Small intestine (tissue), 16 donors: ENCODE results near the gene CFAP92. TPM values are rescaled to one million over a fixed set of nuclear protein-coding genes. Genes with fewer than 3 reads are reported as not detected.

Source experiments
- DNase-seq, 2 donors: peaks; one replicate each; pipeline versions ENCODE4 v3.0.0 to v3.0.0-alpha.2; 2013
- FAIRE-seq: peaks from 2 replicates; lab custom pipeline; 2012; peaks lifted over from hg19 to GRCh38; lab: Jason Lieb, UNC
- H3K27ac ChIP-seq, 3 donors: one replicate each; pipeline ENCODE4 v1.5.1; 2013; ENCODE audit warnings: low read length in 2 of 3, mild to moderate bottlenecking in 2 of 3, control low read depth in 1 of 3, inconsistent platforms in 1 of 3, low read depth in 1 of 3, moderate library complexity in 1 of 3
- H3K27me3 ChIP-seq, 3 donors: one replicate each; pipeline ENCODE4 v1.6.1; 2013; ENCODE audit warnings: low read length in 3 of 3, inconsistent platforms in 1 of 3; ENCODE audit not compliant: control insufficient read depth in 3 of 3, insufficient read depth in 3 of 3
- H3K36me3 ChIP-seq, 3 donors: one replicate each; pipeline ENCODE4 v1.6.1; 2013; ENCODE audit warnings: low read length in 3 of 3, inconsistent platforms in 1 of 3, low read depth in 1 of 3, mild to moderate bottlenecking in 1 of 3, moderate library complexity in 1 of 3; ENCODE audit not compliant: control insufficient read depth in 3 of 3, insufficient read depth in 2 of 3
- H3K4me1 ChIP-seq, 3 donors: one replicate each; pipeline ENCODE4 v1.6.1; 2013; ENCODE audit warnings: low read length in 2 of 3, inconsistent platforms in 1 of 3, low read depth in 1 of 3, mild to moderate bottlenecking in 1 of 3, moderate library complexity in 1 of 3; ENCODE audit not compliant: control insufficient read depth in 3 of 3, insufficient read depth in 2 of 3
- H3K4me3 ChIP-seq, 3 donors: one replicate each; pipeline ENCODE4 v1.5.1; 2013; ENCODE audit warnings: low read length in 3 of 3, control low read depth in 1 of 3, inconsistent platforms in 1 of 3, low read depth in 1 of 3, mild to moderate bottlenecking in 1 of 3, moderate library complexity in 1 of 3
- H3K9me3 ChIP-seq, 2 donors: one replicate each; pipeline ENCODE4 v1.6.1; 2013; ENCODE audit warnings: low read depth in 1 of 2, low read length in 1 of 2; ENCODE audit not compliant: control insufficient read depth in 2 of 2, insufficient read depth in 1 of 2
- WGBS, 3 donors: extraction: QIAGEN DNeasy Blood & Tissue Kit; methylation state at CpG; one replicate each; pipeline ENCODE4 v1.1.7; 2013; 5-methylcytosine and 5-hydroxymethylcytosine counted together
- long read RNA-seq, 10 donors: transcript quantifications; one replicate each; lab custom pipeline, GENCODE V29; 2026
- polyA plus RNA-seq, 4 donors: library from polyadenylated mRNA; stranded (reverse) in 3 of 4; unstranded in 1 of 4; fragments of 200-250 nt in 3 of 4; fragments of 120-200 nt in 1 of 4; gene quantifications; one replicate each; pipeline versions ENCODE4 v1.2.1 to v1.2.3, GENCODE V29; 2013
- donor health status: healthy with polysubstance abuse.
- donor health status: control.
- donor health status: control.
- donor health status: Bipolar disorder and iron deficiency.
- donor health status: healthy.

CFAP92 gene, protein sequence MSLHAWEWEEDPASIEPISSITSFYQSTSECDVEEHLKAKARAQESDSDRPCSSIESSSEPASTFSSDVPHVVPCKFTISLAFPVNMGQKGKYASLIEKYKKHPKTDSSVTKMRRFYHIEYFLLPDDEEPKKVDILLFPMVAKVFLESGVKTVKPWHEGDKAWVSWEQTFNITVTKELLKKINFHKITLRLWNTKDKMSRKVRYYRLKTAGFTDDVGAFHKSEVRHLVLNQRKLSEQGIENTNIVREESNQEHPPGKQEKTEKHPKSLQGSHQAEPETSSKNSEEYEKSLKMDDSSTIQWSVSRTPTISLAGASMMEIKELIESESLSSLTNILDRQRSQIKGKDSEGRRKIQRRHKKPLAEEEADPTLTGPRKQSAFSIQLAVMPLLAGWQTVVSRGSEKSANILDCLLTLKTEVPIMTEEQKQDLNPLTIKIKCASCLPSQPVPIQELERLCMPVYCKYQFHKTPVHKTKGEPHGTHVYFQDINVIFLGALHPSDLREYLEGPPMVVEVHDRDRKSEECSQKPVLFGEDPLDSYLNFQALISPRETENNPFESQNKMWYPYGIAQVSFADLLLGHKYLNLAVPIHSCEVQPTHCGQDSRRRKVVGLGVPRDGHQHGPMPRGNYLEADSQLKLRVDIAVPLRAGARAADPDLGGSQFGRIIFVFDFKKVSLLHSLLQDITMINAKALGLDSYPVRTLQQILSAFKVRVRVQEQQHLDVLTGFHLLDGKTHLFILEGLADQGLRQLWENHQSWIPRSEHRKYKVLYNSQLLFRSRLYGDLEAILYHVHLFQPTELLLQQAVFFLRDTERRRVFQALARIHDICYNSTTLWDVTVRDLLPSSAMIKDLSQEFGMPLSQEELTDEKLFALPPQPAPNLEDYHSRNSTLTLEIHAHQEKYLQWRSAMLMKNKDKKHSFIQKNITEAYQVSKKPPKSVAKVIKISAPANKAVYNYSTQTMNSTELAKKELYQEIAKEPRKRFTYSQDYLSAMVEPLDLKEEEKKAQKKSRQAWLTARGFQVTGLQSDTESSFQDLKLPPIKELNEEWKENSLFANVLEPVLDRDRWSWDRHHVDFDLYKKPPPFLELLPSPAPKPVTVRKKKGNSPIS
- polyA plus RNA-seq: under 1 TPM in 2 of 4 donors, not detected in 2; 0.68 to 0.78 TPM
- long read RNA-seq, donor 1: 0 reads
- long read RNA-seq, donor 2: 0 reads
- long read RNA-seq, donor 3: 0 reads
- long read RNA-seq, donor 4: 0 reads
- long read RNA-seq, donor 5: 0 reads
- long read RNA-seq, donor 6, partial matches to known transcripts: 11 of 11 reads
- long read RNA-seq, donor 6, other reads (novel, unspliced or antisense): 0 of 11 reads
- long read RNA-seq, donor 7: 0 reads
- long read RNA-seq, donor 8: 0 reads
- long read RNA-seq, donor 9: 0 reads
- long read RNA-seq, donor 10: 0 reads

DNA sequence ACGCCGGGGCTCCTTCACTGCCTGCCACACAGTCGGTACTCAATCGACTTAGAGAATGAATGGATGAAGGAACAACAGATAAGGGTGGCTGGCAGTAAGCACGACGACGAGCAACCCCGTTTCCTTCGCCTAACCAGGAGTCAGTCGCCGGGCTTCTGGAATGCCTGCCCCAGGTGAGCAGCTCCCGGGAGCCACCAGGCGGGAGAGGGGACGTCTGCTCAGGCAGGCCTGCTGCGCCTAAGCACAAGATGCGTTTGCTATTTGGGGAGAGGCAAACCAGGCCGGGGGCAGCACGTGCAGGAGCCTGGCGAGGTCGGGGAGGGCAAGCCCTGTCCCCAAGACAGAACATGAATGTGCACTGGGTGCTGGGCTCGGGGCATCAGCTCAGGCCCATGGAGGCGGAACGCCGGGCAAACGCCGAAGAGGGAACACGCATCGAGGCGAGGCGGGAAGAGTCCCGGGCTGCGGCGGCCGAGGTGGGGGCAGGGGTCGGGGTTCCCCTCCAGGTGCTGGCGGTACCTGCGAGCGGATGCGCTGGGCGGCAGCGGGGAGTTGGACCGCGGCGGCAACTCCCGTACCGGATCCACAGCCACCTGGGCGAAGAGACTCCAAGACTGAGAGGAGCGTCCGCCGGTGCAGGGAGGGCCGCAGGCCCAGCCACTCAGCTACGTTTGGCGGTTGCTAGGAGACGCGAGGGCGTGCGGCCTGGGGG, at the start of gene CFAP92:
Gene CFAP92, minus strand, starts transcription at position 616 of the 712 bp plus-strand sequence. CDS start 772 bp downstream, outside the sequence.
- Histone ChIP-seq H3K27me3 (peaks cover 0 to 68% (median 0%) of the 10 kb centered on the region in 3 donors), H3K36me3 (peaks cover 0 to 3% (median 0%) of the 10 kb centered on the region in 3 donors), H3K4me3 (peak within 1 kb of the TSS in 2 of 3 donors; percentile 36 to 39), H3K27ac (no peak within 1 kb of the TSS), H3K9me3 (no peaks in the 10 kb centered on the region), H3K4me1 (peaks cover 0 to 7% (median 3%) of the 10 kb centered on the region in 3 donors)
- DNase-seq: peak; percentile 83 to 87
- no peak for FAIRE-seq
- WGBS, 3 donors: 5 to 15% (median 9%) methylated on average over 52 to 57 of the region's 57 CpGs

DNA sequence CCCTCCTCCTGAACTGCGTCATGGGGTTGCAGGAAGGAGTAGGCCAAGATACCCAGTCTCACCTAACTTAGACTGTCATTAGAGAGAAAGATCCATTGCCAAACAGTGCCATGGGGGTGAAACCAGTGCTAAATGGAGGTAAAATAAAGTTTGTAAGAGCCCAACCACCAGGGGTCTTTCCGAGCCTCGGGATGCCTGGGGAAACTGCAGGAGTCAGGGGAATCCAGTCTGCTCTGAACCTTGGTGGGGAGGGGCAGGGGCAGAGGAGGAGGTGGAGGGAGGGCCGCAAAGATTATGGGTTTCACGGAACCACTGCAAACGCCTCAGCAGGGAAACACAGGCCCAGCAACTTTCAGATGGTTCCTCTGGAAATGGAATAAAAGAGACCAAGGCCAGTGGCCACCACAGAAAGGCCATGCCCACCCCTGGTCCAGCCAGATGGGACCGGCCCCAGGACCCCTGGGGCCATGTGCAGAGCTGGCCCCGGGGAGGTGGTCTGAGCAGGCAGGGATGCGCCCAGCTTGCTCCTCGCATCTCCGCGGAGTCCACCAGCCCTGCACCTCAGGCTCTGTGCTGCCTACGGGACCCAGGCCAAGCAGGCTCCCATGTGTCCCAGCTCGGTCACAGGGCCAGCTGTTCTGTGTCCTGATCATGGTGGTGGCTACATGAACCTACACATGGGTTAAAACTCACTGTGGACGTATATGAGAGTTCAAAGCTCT, 46.9 kb upstream of the CFAP92 start:
- H3K9me3 ChIP-seq: peaks cover 0 to 17% of the 10 kb centered on the region in 2 donors
- DNase-seq (no peak), FAIRE-seq (no peak)
- H3K27me3 ChIP-seq: peaks cover 0 to 14% (median 0%) of the 10 kb centered on the region in 3 donors
- H3K27ac ChIP-seq: no peak overlapping the region
- no peaks in the 10 kb centered on the region for H3K4me1 ChIP-seq
- WGBS, 3 donors: 90 to 92% (median 91%) methylated on average over 13 to 15 of the region's 15 CpGs
- H3K36me3 ChIP-seq: peaks cover 0 to 5% (median 0%) of the 10 kb centered on the region in 3 donors
- H3K4me3 ChIP-seq: no peak overlapping the region

DNA sequence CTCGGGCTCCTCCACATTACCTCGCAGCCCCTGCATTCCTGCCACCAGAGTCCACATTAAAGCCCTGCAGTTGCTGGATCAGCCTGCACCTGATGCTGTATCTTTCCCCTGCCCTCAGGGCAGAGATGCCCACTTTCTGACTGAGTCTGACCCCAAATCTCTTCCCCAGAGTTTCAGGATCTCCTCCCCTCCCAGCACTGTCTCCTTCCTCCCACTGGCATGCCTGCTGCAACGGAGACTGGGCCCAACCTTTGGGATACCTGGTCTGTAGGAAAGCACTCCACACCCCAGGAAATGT, 46.1 kb upstream of the CFAP92 start:
- H3K27ac ChIP-seq: no peak overlapping the region
- WGBS, 3 donors: 45 to 61% (median 48%) methylated on average over 3 of the region's 3 CpGs
- FAIRE-seq: no peak
- no peaks in the 10 kb centered on the region for H3K4me1 ChIP-seq
- DNase-seq: no peak
- H3K36me3 ChIP-seq: peaks cover 0 to 10% (median 0%) of the 10 kb centered on the region in 3 donors
- H3K9me3 ChIP-seq: peaks cover 0 to 17% of the 10 kb centered on the region in 2 donors
- H3K27me3 ChIP-seq: peaks cover 0 to 9% (median 0%) of the 10 kb centered on the region in 3 donors
- H3K4me3 ChIP-seq: no peak overlapping the region

DNA sequence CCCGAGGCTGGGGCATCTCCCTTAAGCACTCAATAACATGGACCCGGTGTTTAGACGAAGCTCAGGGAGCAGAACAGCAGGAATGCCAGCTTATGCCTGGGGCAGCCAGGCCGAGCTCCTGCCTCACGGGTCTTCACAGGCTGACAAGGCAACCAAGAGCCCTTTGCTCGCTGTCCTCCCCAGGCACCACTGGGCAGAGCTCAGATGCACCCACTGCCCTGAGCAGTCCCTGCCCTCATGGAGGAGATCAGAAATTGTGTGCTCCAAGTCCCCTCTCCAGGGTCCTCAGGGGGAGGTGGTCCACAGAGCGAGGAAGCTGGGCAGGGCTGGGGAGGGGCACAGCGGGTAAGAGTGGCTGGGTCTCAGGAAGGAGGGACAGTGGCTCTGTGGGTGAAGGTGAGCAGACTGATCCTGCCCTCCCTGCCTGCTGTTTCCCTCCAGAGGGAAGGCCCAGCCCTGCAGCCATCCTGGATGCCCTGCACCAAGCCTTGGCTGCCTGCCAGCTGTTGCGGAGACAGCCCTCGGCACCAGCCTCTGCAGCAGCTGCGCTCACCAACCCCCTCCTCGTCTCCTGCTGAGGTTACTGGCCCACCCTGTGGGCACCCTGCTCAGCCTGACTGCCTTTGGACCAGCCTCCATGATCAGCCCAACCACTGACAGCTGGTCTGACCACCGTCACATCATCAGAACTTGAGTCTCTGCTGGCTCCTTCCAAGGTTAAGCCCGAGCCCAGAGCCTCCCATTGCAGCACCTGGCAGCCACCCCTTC, 45.6 kb upstream of the CFAP92 start:
- DNase-seq: peak in 1 of 2 donors; percentile 57
- FAIRE-seq: no peak
- H3K27me3 ChIP-seq: peaks cover 0 to 9% (median 0%) of the 10 kb centered on the region in 3 donors
- H3K36me3 ChIP-seq: peaks cover 0 to 10% (median 0%) of the 10 kb centered on the region in 3 donors
- 37 to 61% (median 51%) methylated on average over 14 of the region's 14 CpGs for WGBS, 3 donors
- H3K4me3 ChIP-seq: no peak overlapping the region
- H3K9me3 ChIP-seq: peaks cover 0 to 15% of the 10 kb centered on the region in 2 donors
- H3K27ac ChIP-seq: no peak overlapping the region
- no peaks in the 10 kb centered on the region for H3K4me1 ChIP-seq

DNA sequence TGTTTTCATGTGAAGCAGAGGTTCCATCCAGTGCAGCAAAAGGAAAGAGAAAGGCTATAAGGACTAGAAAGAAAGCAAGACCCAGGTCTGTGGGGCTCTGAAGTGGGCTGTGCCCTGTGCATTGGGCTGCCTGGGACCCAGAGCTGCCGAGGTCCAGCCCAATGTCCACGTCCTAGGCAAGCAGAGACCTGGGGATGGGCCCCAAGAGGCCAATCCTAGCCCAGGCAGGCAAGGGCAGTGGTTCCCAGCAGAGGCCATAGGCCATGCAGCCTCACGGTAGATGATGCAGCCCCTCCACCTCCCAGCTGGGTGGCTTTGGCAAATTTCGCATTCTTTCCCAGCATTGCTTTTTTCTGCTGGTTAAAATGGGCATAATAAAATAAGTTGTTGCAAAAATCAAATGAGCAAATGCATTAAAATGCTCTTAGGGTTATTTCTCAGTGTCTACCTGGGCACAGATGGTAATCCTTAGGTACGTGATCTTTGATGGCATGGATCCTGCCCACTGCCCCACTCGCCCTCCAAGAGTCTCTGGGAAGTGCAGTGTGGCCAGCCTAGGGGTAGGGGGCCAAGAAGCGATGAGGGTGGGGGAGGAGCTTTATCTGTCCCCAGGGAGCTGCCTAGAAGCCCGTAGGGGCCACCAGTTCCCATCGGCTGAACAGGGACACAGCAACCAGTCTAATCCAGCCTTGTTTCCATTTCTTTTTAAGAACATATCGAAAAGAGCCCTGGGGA, 44.4 kb upstream of the CFAP92 start:
- no peak for FAIRE-seq
- 79 to 86% (median 82%) methylated on average over 10 of the region's 10 CpGs for WGBS, 3 donors
- no peak for DNase-seq
- no peaks in the 10 kb centered on the region for H3K4me1 ChIP-seq
- peaks cover 0 to 5% (median 0%) of the 10 kb centered on the region in 3 donors for H3K27me3 ChIP-seq
- H3K4me3 ChIP-seq: no peak overlapping the region
- H3K27ac ChIP-seq: no peak overlapping the region
- peaks cover 0 to 10% of the 10 kb centered on the region in 2 donors for H3K9me3 ChIP-seq
- peaks cover 0 to 11% (median 0%) of the 10 kb centered on the region in 3 donors for H3K36me3 ChIP-seq

DNA sequence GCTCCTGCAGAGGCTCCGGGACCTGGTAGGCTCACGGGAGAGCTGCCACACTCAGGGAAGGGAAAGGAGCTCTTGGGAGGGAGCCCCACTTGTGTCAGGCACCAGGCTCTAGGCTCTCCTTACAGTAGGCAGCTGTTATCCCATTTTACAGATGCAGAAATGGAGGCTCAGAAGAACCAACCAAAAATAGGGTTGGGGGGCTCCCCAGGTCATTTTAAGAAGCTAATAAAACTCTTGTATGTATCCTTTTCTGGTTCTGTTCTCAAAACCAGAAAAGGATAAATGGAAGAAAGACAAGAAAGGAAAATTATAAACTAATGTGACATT, 43.2 kb upstream of the CFAP92 start:
- H3K9me3 ChIP-seq: peaks cover 0 to 6% of the 10 kb centered on the region in 2 donors
- peaks cover 0 to 13% (median 0%) of the 10 kb centered on the region in 3 donors for H3K36me3 ChIP-seq
- H3K4me1 ChIP-seq: no peaks in the 10 kb centered on the region
- FAIRE-seq (no peak), DNase-seq (no peak)
- peaks cover 0 to 5% (median 0%) of the 10 kb centered on the region in 3 donors for H3K27me3 ChIP-seq
- no peak overlapping the region for H3K27ac ChIP-seq
- WGBS, 3 donors: 0 to 44% (median 10%) methylated on average over 2 of the region's 2 CpGs
- H3K4me3 ChIP-seq: no peak overlapping the region
